Measurements from ENCODE around the gene SLCO4A1. TPM values are rescaled to one million over a fixed set of nuclear protein-coding genes. Genes with fewer than 3 reads are reported as not detected.

Gene SLCO4A1, protein sequence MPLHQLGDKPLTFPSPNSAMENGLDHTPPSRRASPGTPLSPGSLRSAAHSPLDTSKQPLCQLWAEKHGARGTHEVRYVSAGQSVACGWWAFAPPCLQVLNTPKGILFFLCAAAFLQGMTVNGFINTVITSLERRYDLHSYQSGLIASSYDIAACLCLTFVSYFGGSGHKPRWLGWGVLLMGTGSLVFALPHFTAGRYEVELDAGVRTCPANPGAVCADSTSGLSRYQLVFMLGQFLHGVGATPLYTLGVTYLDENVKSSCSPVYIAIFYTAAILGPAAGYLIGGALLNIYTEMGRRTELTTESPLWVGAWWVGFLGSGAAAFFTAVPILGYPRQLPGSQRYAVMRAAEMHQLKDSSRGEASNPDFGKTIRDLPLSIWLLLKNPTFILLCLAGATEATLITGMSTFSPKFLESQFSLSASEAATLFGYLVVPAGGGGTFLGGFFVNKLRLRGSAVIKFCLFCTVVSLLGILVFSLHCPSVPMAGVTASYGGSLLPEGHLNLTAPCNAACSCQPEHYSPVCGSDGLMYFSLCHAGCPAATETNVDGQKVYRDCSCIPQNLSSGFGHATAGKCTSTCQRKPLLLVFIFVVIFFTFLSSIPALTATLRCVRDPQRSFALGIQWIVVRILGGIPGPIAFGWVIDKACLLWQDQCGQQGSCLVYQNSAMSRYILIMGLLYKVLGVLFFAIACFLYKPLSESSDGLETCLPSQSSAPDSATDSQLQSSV
- 63.6 and 64.8 TPM in 2 replicates for polyA plus RNA-seq (2013)

DNA sequence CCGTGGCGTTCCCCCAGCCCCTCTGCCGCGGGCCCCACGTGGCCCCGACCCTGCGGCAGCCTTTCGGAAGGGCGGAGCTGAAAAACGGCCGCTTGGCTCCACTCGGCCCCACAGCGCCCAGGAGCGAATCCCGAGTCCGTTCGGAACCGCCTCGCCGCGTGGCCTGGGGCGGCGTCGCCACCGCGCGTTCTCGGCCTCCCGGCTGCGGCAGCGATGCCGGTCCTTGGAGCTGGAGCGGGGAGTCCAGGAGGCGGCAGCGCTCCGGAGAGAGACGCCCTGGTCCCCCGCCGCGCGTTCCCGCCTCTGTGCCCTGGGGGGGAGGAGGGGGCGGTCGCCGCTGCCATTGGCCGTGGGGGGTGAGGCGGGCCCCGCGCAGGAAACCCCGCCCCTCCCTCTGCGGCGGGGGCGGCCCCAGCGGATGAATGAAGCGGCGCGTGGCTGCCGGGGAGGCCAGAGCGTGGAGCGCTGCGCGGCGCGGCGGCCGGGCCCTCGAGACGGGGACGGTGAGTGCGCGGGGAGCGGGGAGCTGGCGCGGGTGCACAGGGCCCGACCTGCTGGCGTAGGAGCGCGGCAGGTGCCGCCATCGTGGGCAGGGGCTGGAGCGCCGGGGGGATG lies at the start of gene SLCO4A1:
TSS of gene SLCO4A1 (plus strand) at position 453 of the 615 bp plus-strand sequence. CDS start 13,952 bp downstream, outside the sequence.
- no peak within 1 kb of the TSS for H3K4ac ChIP-seq (ENCODE audit: low read depth, low read length)
- H3K14ac ChIP-seq (ENCODE audit: low read length) = no peak within 1 kb of the TSS
- peak within 1 kb of the TSS; percentile 59 for H3K4me2 ChIP-seq (ENCODE audit: low read length)
- H3K9ac ChIP-seq (ENCODE audit: low read length) = no peak within 1 kb of the TSS
- H4K12ac ChIP-seq (ENCODE audit: low read depth, low read length) = no peak within 1 kb of the TSS
- no peak within 1 kb of the TSS for H4K8ac ChIP-seq (ENCODE audit: low read depth, low read length)
- no peak within 1 kb of the TSS for H2BK120ac ChIP-seq (ENCODE audit: insufficient read depth, low read length, poor library complexity)
- no peak within 1 kb of the TSS for H2AK5ac ChIP-seq (ENCODE audit: low read length)
- H3K27ac ChIP-seq (ENCODE audit: low read depth, low read length) = no peak within 1 kb of the TSS
- DNase-seq = peak; percentile 49 to 76
- no peak within 1 kb of the TSS for H3K18ac ChIP-seq (ENCODE audit: low read length)
- peak within 1 kb of the TSS; percentile 25 for H3K4me3 ChIP-seq (ENCODE audit: low read depth, low read length)
- H3K9me3 ChIP-seq (ENCODE audit: insufficient read depth, low read depth, low read length) = peaks cover 3% of the 10 kb centered on the region
- H2BK5ac ChIP-seq (ENCODE audit: low read depth, low read length, poor library complexity) = no peak within 1 kb of the TSS
- WGBS (ENCODE audit: extremely low coverage, insufficient coverage, insufficient read length) = no CpG with 5 or more reads among the region's 82 CpGs
- no peaks in the 10 kb centered on the region for H3K79me2 ChIP-seq (ENCODE audit: control insufficient read depth, insufficient read depth, low read length, poor library complexity)
- peaks cover 29% of the 10 kb centered on the region for H3K27me3 ChIP-seq (ENCODE audit: insufficient read depth, low read length)
- no peak within 1 kb of the TSS for H3K23ac ChIP-seq (ENCODE audit: low read length)
- peaks cover 2% of the 10 kb centered on the region for H3K79me1 ChIP-seq (ENCODE audit: low read length)
- no peak within 1 kb of the TSS for H2BK12ac ChIP-seq (ENCODE audit: low read length)
- H2AFZ ChIP-seq (ENCODE audit: insufficient read depth, low read length, poor library complexity) = no peak within 1 kb of the TSS
- no peak within 1 kb of the TSS for H4K91ac ChIP-seq (ENCODE audit: low read depth, low read length)
- no peaks in the 10 kb centered on the region for H3K36me3 ChIP-seq (ENCODE audit: control insufficient read depth in 1 of 2, insufficient read depth in 2 of 2, low read length in 2 of 2)
- H3K4me1 ChIP-seq (ENCODE audit: control insufficient read depth in 1 of 2, insufficient read depth in 2 of 2, low read length in 2 of 2) = peaks cover 3 to 7% of the 10 kb centered on the region in 2 experiments

DNA sequence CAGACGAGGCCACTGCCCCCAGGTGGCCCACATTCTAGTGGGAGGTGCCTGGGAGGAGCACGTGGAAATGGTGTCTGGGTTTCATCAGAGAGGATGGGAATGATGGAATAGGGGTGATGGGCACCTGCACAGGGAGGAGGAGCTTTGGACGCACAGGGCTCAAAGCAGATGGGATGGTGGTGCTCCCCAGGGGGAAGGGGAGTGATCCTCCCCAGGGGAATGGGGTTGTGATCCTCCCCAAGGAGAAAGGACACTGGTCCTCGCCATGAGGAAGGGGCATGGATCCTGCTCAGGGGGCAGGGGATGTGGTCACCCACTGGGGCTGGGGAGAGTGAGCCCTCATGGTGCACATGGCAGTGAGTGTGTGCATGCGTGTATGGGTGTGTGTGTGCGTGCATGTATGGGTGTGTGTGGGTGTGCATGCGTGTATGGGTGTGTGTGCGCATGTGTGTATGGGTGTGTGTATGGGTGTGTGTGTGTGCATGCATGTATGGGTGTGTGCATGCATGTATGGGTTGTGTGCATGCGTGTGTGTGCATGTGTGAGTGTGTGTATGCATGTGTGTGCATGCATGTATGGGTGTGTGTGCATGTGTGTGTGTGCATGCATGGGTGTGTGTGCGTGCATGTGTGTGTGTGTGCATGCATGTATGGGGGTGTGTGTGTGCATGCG lies 49.7 kb upstream of the SLCO4A1 start:
- Histone ChIP-seq H3K79me2 (ENCODE audit: control insufficient read depth, insufficient read depth, low read length, poor library complexity) (no peaks in the 10 kb centered on the region), H3K23ac (ENCODE audit: low read length) (no peak overlapping the region), H2BK120ac (ENCODE audit: insufficient read depth, low read length, poor library complexity) (no peak overlapping the region), H2AFZ (ENCODE audit: insufficient read depth, low read length, poor library complexity) (no peak overlapping the region), H4K12ac (ENCODE audit: low read depth, low read length) (no peak overlapping the region), H3K4me3 (ENCODE audit: low read depth, low read length) (peak overlapping the region; percentile 32), H2BK12ac (ENCODE audit: low read length) (no peak overlapping the region), H2BK5ac (ENCODE audit: low read depth, low read length, poor library complexity) (no peak overlapping the region), H2AK5ac (ENCODE audit: low read length) (no peak overlapping the region), H3K79me1 (ENCODE audit: low read length) (no peaks in the 10 kb centered on the region), H3K36me3 (ENCODE audit: control insufficient read depth in 1 of 2, insufficient read depth in 2 of 2, low read length in 2 of 2) (no peaks in the 10 kb centered on the region), H3K18ac (ENCODE audit: low read length) (no peak overlapping the region), H3K9ac (ENCODE audit: low read length) (no peak overlapping the region), H4K91ac (ENCODE audit: low read depth, low read length) (no peak overlapping the region), H3K9me3 (ENCODE audit: insufficient read depth, low read depth, low read length) (peaks cover 12% of the 10 kb centered on the region), H3K4me1 (ENCODE audit: control insufficient read depth in 1 of 2, insufficient read depth in 2 of 2, low read length in 2 of 2) (no peaks in the 10 kb centered on the region), H3K4ac (ENCODE audit: low read depth, low read length) (no peak overlapping the region), H3K27ac (ENCODE audit: low read depth, low read length) (no peak overlapping the region), H3K14ac (ENCODE audit: low read length) (no peak overlapping the region), H4K8ac (ENCODE audit: low read depth, low read length) (no peak overlapping the region), H3K27me3 (ENCODE audit: insufficient read depth, low read length) (no peaks in the 10 kb centered on the region), H3K4me2 (ENCODE audit: low read length) (no peak overlapping the region)
- no CpG with 5 or more reads among the region's 11 CpGs for WGBS (ENCODE audit: extremely low coverage, insufficient coverage, insufficient read length)
- DNase-seq = no peak

DNA sequence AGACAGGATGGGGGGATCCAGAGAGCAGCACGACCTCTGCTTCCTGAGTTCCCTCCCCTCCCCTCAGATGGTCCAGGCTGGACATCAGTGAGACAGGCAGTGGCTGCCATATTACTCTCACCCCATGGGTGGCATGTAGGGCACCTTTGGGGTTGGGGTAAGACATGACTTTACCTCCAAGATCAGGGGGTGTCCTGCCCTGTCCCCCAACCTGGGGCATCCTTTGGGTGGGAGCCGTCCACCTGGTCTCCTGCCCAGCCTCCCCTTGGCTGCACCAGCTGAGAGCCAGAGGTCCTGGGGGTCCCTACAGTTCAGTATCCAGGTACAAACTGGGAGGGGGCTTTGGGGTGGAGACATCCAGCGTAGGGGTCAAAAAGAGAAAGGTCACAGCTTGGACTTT lies 48.7 kb upstream of the SLCO4A1 start:
- no peaks in the 10 kb centered on the region for H3K27me3 ChIP-seq (ENCODE audit: insufficient read depth, low read length)
- no peaks in the 10 kb centered on the region for H3K36me3 ChIP-seq (ENCODE audit: control insufficient read depth in 1 of 2, insufficient read depth in 2 of 2, low read length in 2 of 2)
- H3K23ac ChIP-seq (ENCODE audit: low read length) = no peak overlapping the region
- H2BK5ac ChIP-seq (ENCODE audit: low read depth, low read length, poor library complexity) = no peak overlapping the region
- no peaks in the 10 kb centered on the region for H3K4me1 ChIP-seq (ENCODE audit: control insufficient read depth in 1 of 2, insufficient read depth in 2 of 2, low read length in 2 of 2)
- H3K4me3 ChIP-seq (ENCODE audit: low read depth, low read length) = no peak overlapping the region
- H3K9me3 ChIP-seq (ENCODE audit: insufficient read depth, low read depth, low read length) = peaks cover 13% of the 10 kb centered on the region
- no peak overlapping the region for H3K14ac ChIP-seq (ENCODE audit: low read length)
- H4K12ac ChIP-seq (ENCODE audit: low read depth, low read length) = no peak overlapping the region
- no CpG with 5 or more reads among the region's 3 CpGs for WGBS (ENCODE audit: extremely low coverage, insufficient coverage, insufficient read length)
- DNase-seq = no peak
- no peak overlapping the region for H4K91ac ChIP-seq (ENCODE audit: low read depth, low read length)
- H3K9ac ChIP-seq (ENCODE audit: low read length) = no peak overlapping the region
- H3K79me2 ChIP-seq (ENCODE audit: control insufficient read depth, insufficient read depth, low read length, poor library complexity) = no peaks in the 10 kb centered on the region
- no peak overlapping the region for H3K4ac ChIP-seq (ENCODE audit: low read depth, low read length)
- H3K18ac ChIP-seq (ENCODE audit: low read length) = no peak overlapping the region
- no peak overlapping the region for H2BK120ac ChIP-seq (ENCODE audit: insufficient read depth, low read length, poor library complexity)
- H3K27ac ChIP-seq (ENCODE audit: low read depth, low read length) = no peak overlapping the region
- H2AFZ ChIP-seq (ENCODE audit: insufficient read depth, low read length, poor library complexity) = no peak overlapping the region
- H3K79me1 ChIP-seq (ENCODE audit: low read length) = no peaks in the 10 kb centered on the region
- no peak overlapping the region for H3K4me2 ChIP-seq (ENCODE audit: low read length)
- no peak overlapping the region for H4K8ac ChIP-seq (ENCODE audit: low read depth, low read length)
- H2AK5ac ChIP-seq (ENCODE audit: low read length) = no peak overlapping the region
- H2BK12ac ChIP-seq (ENCODE audit: low read length) = no peak overlapping the region

DNA sequence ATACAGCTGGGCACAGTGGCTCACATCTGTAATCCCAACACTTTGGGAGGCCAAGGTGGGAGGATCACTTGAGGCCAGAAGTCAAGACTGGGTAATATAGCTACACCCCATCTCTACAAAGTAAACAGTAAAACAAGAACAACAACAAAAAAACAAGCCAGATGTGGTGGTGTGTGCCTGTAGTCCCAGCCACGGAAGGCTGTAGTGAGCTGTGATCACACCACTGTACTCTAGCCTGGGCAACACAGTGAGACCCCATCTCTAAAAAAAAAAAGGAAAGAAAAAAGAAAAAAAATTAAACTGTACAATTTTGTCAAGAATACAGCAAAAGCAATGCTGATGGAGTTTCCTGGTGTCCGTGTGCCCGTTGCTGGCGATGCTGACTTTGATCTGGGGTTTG lies 47.2 kb upstream of the SLCO4A1 start:
- Histone ChIP-seq H3K4ac (ENCODE audit: low read depth, low read length) (no peak overlapping the region), H2BK5ac (ENCODE audit: low read depth, low read length, poor library complexity) (no peak overlapping the region)
- no CpG with 5 or more reads among the region's 4 CpGs for WGBS (ENCODE audit: extremely low coverage, insufficient coverage, insufficient read length)

More for the DNA sequence above, 47.2 kb upstream of the SLCO4A1 start:
- Histone ChIP-seq H4K91ac (ENCODE audit: low read depth, low read length) (no peak overlapping the region), H3K79me2 (ENCODE audit: control insufficient read depth, insufficient read depth, low read length, poor library complexity) (no peaks in the 10 kb centered on the region), H3K27ac (ENCODE audit: low read depth, low read length) (no peak overlapping the region), H3K4me3 (ENCODE audit: low read depth, low read length) (no peak overlapping the region), H3K36me3 (ENCODE audit: control insufficient read depth in 1 of 2, insufficient read depth in 2 of 2, low read length in 2 of 2) (no peaks in the 10 kb centered on the region), H4K8ac (ENCODE audit: low read depth, low read length) (no peak overlapping the region), H3K23ac (ENCODE audit: low read length) (no peak overlapping the region), H3K14ac (ENCODE audit: low read length) (no peak overlapping the region), H2BK120ac (ENCODE audit: insufficient read depth, low read length, poor library complexity) (no peak overlapping the region), H4K12ac (ENCODE audit: low read depth, low read length) (no peak overlapping the region), H3K9me3 (ENCODE audit: insufficient read depth, low read depth, low read length) (peaks cover 15% of the 10 kb centered on the region), H3K18ac (ENCODE audit: low read length) (no peak overlapping the region), H3K9ac (ENCODE audit: low read length) (no peak overlapping the region), H3K4me2 (ENCODE audit: low read length) (no peak overlapping the region), H3K27me3 (ENCODE audit: insufficient read depth, low read length) (no peaks in the 10 kb centered on the region), H3K79me1 (ENCODE audit: low read length) (no peaks in the 10 kb centered on the region), H2BK12ac (ENCODE audit: low read length) (no peak overlapping the region), H2AFZ (ENCODE audit: insufficient read depth, low read length, poor library complexity) (no peak overlapping the region), H2AK5ac (ENCODE audit: low read length) (no peak overlapping the region), H3K4me1 (ENCODE audit: control insufficient read depth in 1 of 2, insufficient read depth in 2 of 2, low read length in 2 of 2) (no peaks in the 10 kb centered on the region)
- DNase-seq = no peak

All from trophoblast cell (in vitro differentiated cells and primary cell).